GM21381 (cell line): ENCODE results near the gene IMPDH1.

Source experiments
- ATAC-seq: cut with Tn5 transposase; IDR thresholded peaks from one replicate; pipeline ENCODE4 v1.9.1; 2021; ENCODE audit warnings: mild to moderate bottlenecking, moderate library complexity; ENCODE audit not compliant: unreplicated experiment

IMPDH1 gene

DNA sequence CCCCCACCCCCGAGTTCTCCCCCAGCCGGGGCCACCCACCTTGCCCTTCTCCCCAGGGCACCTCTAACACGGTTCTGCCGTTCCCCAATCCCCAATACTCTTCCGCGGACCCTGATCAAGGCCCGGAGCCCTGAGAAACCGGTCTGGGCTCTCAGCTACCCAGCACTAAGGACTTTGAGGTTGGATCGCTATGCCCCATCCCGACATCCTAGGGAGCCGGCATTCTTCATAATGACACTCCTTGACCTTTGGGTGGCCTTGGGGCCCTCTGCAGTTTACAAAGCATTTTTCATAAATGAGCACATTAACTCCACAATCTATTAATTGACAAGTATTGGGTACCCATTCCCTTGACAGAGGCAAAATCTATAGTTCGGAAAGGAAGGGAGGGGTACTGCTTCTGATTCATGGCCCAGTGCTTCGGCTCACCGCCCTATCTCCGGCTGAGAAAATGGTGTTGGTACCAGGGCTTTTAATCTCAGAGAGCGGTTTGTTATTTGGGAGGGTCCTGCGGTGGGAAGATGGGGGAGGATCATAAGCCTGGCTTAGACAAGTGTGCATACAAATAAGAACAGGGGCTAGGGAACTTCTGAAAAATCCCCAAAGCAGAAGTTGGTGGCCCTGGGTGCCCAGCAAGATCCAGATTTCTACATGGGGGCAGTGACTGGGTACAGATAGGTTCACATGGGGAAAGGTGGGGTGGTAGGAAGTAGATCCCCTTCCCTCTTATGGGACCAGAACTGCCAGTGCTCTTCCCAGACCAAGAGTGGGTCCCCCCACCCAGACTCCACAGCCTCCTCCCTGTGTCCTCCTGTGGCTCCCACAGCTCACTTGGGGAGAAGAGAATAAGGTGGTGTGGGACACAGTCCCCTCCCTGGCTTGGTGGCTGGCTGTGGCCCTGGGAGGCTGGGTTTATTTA is 3.2 kb downstream of the IMPDH1 start:
- no peak for ATAC-seq

GRCh38 chr7:128405471-128406313 is 4.1 kb downstream of the IMPDH1 start:
- ATAC-seq: no peak

DNA sequence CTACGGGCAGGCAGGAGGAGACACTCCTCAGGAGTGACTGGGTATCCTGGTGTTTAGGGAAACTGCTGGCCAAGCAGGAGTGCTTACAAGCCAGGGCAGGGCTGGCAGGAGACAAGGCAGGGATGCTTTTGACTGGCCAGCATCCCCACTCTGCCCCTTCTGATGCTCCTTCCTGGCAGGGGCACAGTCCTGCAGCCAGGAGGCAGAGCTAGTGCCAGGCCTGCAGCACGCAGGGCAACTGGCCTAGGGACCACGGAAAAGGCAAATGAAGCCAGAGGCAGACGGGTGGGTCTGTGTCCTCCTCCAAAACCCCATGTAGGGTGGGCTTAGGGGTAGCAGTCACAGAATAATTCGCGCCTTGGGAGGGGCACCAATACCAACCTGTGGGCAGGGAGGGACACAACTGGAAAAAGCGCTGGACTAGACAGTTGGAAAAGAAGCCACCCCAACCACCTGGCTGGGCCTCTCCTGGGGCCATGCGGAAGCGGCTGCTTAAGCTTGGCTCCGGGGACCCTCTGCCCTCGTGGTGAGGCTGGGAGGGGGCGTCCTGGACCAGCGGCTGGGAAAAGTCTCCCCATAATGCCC is 4.8 kb downstream of the IMPDH1 start:
- no peak for ATAC-seq

GRCh38 chr7:128404143-128404681 is 5.6 kb downstream of the IMPDH1 start:
- ATAC-seq: no peak

DNA sequence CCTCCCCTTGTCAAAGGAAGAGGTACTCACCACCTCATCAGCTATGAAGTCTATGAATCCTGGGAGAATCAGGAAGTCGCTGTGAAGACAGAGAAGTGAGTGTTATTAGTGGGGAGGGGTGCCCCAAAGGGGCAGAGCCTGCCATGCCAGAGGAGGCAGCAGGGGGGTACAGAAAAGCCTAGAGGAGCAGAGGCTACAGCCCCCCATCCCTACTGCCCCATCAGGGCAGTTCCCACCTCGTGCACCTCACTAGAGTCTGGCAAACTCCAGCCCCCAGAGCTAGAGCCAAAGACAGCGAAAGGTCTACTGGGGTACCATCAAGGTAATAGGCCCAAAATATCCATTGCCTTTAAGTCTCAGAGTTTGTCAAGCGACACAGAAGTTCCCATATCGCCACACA is 6.1 kb downstream of the IMPDH1 start:
- ATAC-seq: no peak

DNA sequence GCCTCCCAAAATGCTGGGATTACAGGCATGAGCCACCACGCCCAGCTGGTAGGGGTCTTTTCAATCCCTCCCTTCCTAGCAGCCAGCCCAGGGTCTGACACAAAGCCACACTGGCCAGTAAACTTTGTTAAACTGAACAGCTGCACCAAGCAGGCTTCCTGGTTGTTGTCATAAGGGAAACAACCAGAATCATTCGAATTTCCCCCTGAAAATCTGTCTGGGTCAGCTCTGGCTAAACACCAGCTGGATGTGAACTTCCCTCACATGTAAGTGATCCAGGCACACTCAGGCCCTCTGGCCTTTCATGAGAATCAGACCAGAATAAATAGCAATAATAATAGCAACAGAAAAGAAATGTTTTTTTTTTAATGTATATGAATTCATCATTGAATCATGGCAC is 7.4 kb downstream of the IMPDH1 start:
- ATAC-seq: no peak

DNA sequence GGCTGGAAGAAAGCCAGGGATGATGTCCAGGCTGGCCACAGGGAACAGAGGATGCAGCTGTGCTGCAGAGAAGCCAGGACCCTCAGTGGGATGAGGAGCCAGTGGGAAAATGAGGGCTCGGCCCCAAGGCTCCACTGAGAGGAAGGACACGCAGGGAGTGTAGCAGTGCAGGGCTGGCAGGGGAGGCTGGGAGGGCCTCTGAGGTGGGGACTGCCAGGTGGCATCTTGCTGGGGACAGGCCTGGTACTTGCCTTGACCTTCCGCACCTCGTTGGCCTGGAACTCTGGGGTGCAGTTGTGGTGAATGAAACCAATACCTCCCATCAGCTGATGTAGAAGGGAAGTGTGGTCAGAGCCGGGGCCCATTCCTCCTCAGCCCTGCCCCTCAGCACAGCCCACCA is 9.2 kb downstream of the IMPDH1 start:
- ATAC-seq: no peak

DNA sequence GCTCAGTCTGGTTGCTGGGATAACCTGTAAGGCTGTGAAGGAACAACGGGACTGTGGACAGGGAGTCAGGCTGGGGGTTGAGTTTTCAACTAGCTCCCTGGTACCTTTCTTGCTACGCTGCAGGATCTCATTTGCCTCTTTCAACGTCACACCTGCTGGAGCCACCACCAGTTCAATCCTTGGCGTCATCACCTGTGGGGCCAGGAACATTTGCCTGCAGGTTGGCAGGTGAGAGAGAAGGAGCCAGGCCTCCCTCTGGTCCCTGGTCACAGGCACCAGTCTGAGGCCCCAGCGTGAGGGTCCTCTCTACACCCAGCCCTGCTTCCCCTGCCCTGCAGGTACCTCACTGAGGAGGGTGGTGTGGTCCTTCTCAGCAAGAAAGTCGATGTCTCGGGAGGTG is 9.8 kb downstream of the IMPDH1 start:
- no peak for ATAC-seq

DNA sequence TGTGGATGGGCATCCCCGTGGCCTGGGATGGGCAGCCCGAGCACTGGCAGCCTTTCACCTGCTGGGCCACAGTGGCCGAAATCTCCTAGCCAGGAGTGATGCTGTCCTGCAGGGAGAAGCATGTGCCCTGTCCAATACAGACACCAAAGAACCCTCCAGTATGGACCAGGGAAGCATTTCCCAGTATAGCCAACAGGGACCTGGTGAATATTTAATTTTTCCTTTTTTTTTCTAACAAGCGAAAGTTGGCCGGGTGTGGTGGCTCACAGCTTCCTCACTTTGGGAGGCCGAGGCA is 11.0 kb downstream of the IMPDH1 start:
- ATAC-seq: no peak

DNA sequence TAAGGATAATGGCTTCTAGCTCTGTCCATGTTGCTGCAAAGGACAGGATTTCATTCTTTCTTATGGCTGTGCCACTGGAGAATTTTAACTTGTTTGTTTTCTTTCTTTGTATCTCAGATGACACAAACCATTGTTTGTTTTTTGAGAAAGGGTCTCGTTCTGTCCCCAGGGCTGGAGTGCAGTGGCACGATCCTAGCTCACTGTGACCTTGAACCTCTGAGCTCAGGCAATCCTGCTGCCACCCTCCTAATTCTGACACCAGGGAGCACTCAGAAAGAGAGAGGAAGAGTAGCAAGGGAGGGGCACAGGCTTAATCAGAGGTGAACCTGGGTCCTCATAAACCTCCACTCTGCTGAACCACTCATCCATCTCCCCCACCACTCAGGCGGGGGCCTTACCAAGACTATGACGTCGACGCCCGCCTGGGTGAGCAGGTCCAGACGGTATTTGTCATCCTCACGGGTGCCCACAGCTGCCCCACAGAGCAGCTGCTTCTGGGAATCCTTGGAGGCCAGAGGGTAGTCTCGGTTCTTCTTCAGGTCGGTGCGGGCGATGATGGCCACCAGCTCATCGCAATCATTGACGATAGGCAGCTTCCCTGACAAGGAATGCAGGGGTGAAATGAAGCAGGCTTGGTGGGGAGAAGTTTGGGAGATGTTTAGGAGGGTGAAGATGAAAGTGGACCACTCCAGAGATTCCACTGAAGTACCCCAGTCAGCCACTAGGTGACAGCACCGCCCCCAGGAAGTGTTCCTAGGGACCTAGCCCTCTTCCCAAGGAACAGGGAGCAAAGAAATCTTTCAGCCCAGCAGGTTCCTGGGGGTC is 11.6 kb downstream of the IMPDH1 start:
- ATAC-seq: no peak

- no peak for ATAC-seq
Observed at GRCh38 chr7:128396357-128396756, 13.4 kb downstream of the IMPDH1 start.

DNA sequence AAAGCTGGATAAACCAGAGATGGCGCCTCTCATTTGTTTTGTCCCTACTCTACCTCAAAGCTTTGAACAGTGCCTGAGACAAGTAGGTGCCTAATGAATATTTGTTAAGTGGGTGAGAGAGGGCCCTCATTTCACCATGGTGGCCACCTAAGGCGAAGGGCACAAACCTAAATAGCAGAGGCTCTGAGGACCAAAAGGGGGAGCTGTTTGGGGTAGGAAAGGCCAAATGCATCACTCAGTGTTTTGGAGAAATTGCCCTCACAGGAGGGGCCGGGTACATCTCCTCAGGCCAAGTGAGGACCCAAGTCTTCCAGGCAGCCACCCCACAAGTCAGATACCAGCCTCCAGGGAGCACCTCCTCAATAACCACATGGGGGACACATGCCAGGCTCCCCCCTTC is 14.0 kb downstream of the IMPDH1 start:
- no peak for ATAC-seq

DNA sequence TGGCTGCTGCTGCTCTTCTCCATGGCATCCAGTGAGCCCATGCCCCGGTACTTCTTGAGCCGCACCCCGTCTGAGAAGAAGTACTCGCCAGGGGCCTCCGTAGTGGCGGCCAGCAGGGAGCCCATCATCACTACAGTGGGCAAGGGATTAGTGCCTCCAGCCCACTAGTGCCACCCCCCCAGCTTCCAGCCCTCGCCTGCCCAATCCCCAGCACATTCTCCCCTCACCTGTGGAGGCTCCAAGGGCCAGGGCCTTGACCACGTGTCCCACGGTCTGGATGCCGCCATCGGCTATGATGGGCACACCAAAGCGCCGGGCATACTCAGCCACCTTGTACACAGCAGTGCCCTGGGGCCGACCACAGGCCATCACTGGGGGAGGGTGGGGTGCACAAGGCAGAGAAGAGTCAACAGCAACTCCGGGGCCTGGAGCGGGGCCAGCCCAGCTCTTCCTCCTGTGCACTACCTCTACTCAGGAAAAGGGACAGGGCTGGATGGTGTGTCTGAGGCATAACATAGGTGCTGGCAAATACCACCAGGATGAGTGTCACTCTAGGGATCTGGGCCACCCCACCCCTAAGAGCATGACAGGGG is 14.8 kb downstream of the IMPDH1 start:
- ATAC-seq: no peak

GRCh38 chr7:128393526-128394330 is 16.1 kb downstream of the IMPDH1 start:
- ATAC-seq: no peak

- no peak for ATAC-seq
Observed at GRCh38 chr7:128392446-128393327, 17.1 kb downstream of the IMPDH1 start.

- ATAC-seq: no peak
Observed at GRCh38 chr7:128391805-128392204, 18.0 kb downstream of the IMPDH1 start.

- ATAC-seq: no peak
Observed at GRCh38 chr7:128390871-128391565, 18.8 kb downstream of the IMPDH1 start.
